ENCODE measurements around the gene URB2. TPM values are rescaled to one million over a fixed set of nuclear protein-coding genes. Genes with fewer than 3 reads are reported as not detected.

URB2 gene
- total RNA-seq, 1 donor from 2014 or later = 10.3 TPM

DNA sequence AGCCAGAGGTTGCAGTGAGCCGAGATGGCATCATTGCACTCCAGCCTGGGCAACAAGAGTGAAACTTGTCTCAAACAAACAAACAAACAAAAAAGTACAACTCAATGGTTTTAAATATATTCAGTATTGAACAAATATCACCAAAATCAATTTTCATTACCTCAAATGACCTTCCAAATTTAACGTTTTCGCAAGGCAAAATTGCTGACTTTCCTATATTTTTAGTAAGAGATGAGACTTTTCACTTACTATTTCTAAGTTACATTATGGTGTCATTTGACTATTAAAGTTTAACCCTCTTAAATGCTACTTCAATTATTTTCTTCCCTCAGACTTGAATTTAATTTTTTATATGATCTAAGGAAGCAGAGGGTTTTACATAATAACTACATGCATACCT is 44.6 kb upstream of the URB2 start:
- Mint-ChIP-seq H3K4me1 (peaks cover 10% of the 10 kb centered on the region), H3K27ac (no peak overlapping the region), H3K4me3 (no peak overlapping the region), H3K27me3 (ENCODE audit: insufficient read depth, low read depth) (no peaks in the 10 kb centered on the region), H3K9me3 (no peaks in the 10 kb centered on the region), H3K36me3 (no peaks in the 10 kb centered on the region)
- DNase-seq (ENCODE audit: low spot score) = no peak
- Histone ChIP-seq H3K27me3 (no peaks in the 10 kb centered on the region), H3K9me3 (ENCODE audit: low read depth) (no peaks in the 10 kb centered on the region), H3K9ac (no peak overlapping the region), H3K4me1 (peaks cover 13% of the 10 kb centered on the region), H3K4me2 (no peak overlapping the region), H4K20me1 (ENCODE audit: low read depth) (no peaks in the 10 kb centered on the region), H3K79me2 (ENCODE audit: low read depth) (no peaks in the 10 kb centered on the region), H3K27ac (no peak overlapping the region), H3K36me3 (no peaks in the 10 kb centered on the region), H3K4me3 (no peak overlapping the region), H3F3A (ENCODE audit: low read depth) (peaks cover 13% of the 10 kb centered on the region), H2AFZ (replicated peaks) (no peak overlapping the region)
- TF ChIP-seq, protein P1, sequence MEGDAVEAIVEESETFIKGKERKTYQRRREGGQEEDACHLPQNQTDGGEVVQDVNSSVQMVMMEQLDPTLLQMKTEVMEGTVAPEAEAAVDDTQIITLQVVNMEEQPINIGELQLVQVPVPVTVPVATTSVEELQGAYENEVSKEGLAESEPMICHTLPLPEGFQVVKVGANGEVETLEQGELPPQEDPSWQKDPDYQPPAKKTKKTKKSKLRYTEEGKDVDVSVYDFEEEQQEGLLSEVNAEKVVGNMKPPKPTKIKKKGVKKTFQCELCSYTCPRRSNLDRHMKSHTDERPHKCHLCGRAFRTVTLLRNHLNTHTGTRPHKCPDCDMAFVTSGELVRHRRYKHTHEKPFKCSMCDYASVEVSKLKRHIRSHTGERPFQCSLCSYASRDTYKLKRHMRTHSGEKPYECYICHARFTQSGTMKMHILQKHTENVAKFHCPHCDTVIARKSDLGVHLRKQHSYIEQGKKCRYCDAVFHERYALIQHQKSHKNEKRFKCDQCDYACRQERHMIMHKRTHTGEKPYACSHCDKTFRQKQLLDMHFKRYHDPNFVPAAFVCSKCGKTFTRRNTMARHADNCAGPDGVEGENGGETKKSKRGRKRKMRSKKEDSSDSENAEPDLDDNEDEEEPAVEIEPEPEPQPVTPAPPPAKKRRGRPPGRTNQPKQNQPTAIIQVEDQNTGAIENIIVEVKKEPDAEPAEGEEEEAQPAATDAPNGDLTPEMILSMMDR (IDR thresholded peaks at IDR 0.05) = no peak
- no peak for TF ChIP-seq EZH2phosphoT487 (IDR thresholded peaks at IDR 0.05)
- TF ChIP-seq EZH2 (IDR thresholded peaks at IDR 0.05) = no peak

DNA sequence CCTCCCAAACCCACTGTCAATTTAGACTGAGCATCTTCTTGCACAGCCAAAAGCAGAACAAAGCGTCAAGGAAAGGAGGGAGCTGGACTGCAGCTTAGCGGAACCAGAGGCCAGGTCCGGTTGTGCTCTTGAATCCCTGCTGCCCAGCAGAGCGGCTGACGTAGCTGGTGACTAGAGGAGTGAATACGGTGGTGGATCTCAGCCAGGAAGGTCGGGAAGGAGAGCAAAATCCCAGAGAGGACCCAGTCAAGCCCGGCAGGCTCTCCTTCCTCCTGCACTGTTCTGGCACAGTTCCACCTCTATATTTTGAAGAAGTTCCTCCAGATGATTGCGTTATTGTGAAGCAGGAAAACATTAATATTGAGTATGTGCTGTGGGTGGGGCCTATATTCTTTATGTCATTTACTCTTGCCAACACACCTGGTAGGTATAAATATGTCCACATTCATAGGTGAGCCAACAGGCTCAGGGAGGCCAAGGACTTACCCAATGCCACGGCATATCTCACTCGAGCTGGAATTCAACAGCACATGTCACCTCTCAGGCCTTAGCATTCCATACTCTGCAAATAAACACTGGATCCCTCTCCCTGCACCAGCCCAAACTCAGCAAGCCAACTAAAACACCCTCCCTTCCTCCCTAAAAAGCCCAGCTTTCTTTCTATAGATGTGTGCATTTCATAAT is 43.9 kb upstream of the URB2 start:
- Histone ChIP-seq H3K27ac (no peak overlapping the region), H3F3A (ENCODE audit: low read depth) (peaks cover 13% of the 10 kb centered on the region), H4K20me1 (ENCODE audit: low read depth) (no peaks in the 10 kb centered on the region), H3K79me2 (ENCODE audit: low read depth) (no peaks in the 10 kb centered on the region), H2AFZ (replicated peaks) (no peak overlapping the region), H3K4me2 (no peak overlapping the region), H3K4me3 (no peak overlapping the region), H3K4me1 (peaks cover 13% of the 10 kb centered on the region), H3K9me3 (ENCODE audit: low read depth) (no peaks in the 10 kb centered on the region), H3K36me3 (no peaks in the 10 kb centered on the region), H3K27me3 (no peaks in the 10 kb centered on the region), H3K9ac (no peak overlapping the region)
- Mint-ChIP-seq H3K36me3 (no peaks in the 10 kb centered on the region), H3K4me3 (no peak overlapping the region), H3K27me3 (ENCODE audit: insufficient read depth, low read depth) (no peaks in the 10 kb centered on the region), H3K27ac (no peak overlapping the region), H3K4me1 (peaks cover 10% of the 10 kb centered on the region), H3K9me3 (no peaks in the 10 kb centered on the region)
- no peak for DNase-seq (ENCODE audit: low spot score)
- TF ChIP-seq EZH2phosphoT487 (IDR thresholded peaks at IDR 0.05) = no peak
- TF ChIP-seq EZH2 (IDR thresholded peaks at IDR 0.05) = no peak
- TF ChIP-seq, protein P1 (IDR thresholded peaks at IDR 0.05) = no peak

DNA sequence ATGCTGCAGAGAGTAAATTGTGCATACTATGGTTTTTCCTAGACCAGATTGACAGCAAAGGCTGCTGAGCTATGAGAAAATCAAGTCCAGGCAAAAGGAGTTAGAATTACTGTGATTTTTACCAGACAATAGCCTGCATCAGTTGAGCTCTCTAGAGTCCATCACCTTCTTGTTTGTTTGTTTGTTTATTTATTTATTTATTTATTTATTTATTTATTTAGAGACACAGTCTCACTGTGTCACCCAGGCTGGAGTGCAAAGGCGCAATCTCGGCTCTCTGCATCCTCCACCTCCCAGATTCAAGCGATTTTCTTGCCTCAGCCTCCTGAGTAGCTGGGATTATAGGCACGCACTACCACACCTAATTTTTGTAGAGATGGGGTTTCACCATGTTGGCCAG is 43.3 kb upstream of the URB2 start:
- H3K9ac ChIP-seq = no peak overlapping the region
- H3K27ac ChIP-seq = no peak overlapping the region
- TF ChIP-seq, protein P1 (IDR thresholded peaks at IDR 0.05) = no peak
- TF ChIP-seq EZH2 (IDR thresholded peaks at IDR 0.05) = no peak
- TF ChIP-seq EZH2phosphoT487 (IDR thresholded peaks at IDR 0.05) = no peak
- Mint-ChIP-seq H3K36me3 (no peaks in the 10 kb centered on the region), H3K4me3 (no peak overlapping the region), H3K27ac (no peak overlapping the region), H3K4me1 (peaks cover 10% of the 10 kb centered on the region), H3K27me3 (ENCODE audit: insufficient read depth, low read depth) (no peaks in the 10 kb centered on the region), H3K9me3 (no peaks in the 10 kb centered on the region)
- no peaks in the 10 kb centered on the region for H4K20me1 ChIP-seq (ENCODE audit: low read depth)
- H3K9me3 ChIP-seq (ENCODE audit: low read depth) = no peaks in the 10 kb centered on the region
- H3K79me2 ChIP-seq (ENCODE audit: low read depth) = no peaks in the 10 kb centered on the region
- peaks cover 13% of the 10 kb centered on the region for H3F3A ChIP-seq (ENCODE audit: low read depth)
- no peak for DNase-seq (ENCODE audit: low spot score)
- H3K4me1 ChIP-seq = peaks cover 13% of the 10 kb centered on the region
- no peak overlapping the region for H2AFZ ChIP-seq (replicated peaks)
- no peaks in the 10 kb centered on the region for H3K27me3 ChIP-seq
- no peaks in the 10 kb centered on the region for H3K36me3 ChIP-seq
- no peak overlapping the region for H3K4me3 ChIP-seq
- H3K4me2 ChIP-seq = no peak overlapping the region

Measured in neural progenitor cell (in vitro differentiated cells).